ENCODE measurements around the gene OR8B3. TPM values are rescaled to one million over a fixed set of nuclear protein-coding genes. Genes with fewer than 3 reads are reported as not detected.

The OR8B3 gene
- polyA plus RNA-seq, 1 of the 3 experiments (the other 2 are of a cell fraction): not detected

DNA sequence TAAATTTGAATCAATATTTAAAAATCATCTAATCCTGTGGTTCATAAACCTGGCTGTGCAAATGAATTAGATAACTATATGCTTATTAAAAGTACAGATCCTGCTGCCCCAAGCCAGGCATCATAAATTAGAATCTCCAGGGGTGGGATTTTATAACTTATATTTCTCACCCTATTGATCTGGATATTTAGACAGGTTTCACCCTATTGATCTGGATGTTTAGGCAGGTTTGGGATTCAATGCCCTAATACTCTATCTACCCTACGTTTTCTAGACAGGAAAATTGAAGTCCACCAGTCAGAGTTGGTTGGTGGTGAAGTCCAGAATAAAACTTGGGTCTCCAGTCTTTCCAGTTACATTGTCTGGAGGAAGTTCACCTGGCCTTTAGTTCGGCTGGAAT lies 44.0 kb upstream of the OR8B3 start:
- H3F3A ChIP-seq (replicated peaks; ENCODE audit: insufficient read depth): no peaks in the 10 kb centered on the region
- H3K4me3 ChIP-seq (ENCODE audit: low read depth in 2 of 2, low read length in 1 of 2): no peak overlapping the region
- H3K27ac ChIP-seq (ENCODE audit: low read depth in 2 of 2, low read length in 1 of 2): no peak overlapping the region
- H3K79me2 ChIP-seq (ENCODE audit: insufficient read depth): no peaks in the 10 kb centered on the region
- H2AFZ ChIP-seq (ENCODE audit: low read depth): no peak overlapping the region
- ChIA-PET CTCF (no interaction called here), POLR2A (no interaction called here)
- H3K9me3 ChIP-seq: no peaks in the 10 kb centered on the region
- 0% methylated on average over 2 of the region's 2 CpGs for WGBS (ENCODE audit: low lambda C conversion rate)
- H4K20me1 ChIP-seq (ENCODE audit: insufficient read depth): no peaks in the 10 kb centered on the region
- H3K4me1 ChIP-seq (ENCODE audit: control insufficient read depth in 1 of 2, insufficient read depth in 2 of 2, low read depth in 1 of 2, low read length in 1 of 2): no peaks in the 10 kb centered on the region
- H3K9me2 ChIP-seq: no peaks in the 10 kb centered on the region
- no peaks in the 10 kb centered on the region for H3K36me3 ChIP-seq (replicated peaks in 1 of 2; ENCODE audit: control insufficient read depth in 1 of 2, insufficient read depth in 2 of 2, low read length in 1 of 2)
- TF ChIP-seq RCOR1 (IDR thresholded peaks at IDR 0.05; ENCODE audit: low read length): no peak
- TF ChIP-seq, protein P1, sequence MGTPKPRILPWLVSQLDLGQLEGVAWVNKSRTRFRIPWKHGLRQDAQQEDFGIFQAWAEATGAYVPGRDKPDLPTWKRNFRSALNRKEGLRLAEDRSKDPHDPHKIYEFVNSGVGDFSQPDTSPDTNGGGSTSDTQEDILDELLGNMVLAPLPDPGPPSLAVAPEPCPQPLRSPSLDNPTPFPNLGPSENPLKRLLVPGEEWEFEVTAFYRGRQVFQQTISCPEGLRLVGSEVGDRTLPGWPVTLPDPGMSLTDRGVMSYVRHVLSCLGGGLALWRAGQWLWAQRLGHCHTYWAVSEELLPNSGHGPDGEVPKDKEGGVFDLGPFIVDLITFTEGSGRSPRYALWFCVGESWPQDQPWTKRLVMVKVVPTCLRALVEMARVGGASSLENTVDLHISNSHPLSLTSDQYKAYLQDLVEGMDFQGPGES (IDR thresholded peaks at IDR 0.05; ENCODE audit: low read depth, low read length): no peak
- TF ChIP-seq, protein P2, sequence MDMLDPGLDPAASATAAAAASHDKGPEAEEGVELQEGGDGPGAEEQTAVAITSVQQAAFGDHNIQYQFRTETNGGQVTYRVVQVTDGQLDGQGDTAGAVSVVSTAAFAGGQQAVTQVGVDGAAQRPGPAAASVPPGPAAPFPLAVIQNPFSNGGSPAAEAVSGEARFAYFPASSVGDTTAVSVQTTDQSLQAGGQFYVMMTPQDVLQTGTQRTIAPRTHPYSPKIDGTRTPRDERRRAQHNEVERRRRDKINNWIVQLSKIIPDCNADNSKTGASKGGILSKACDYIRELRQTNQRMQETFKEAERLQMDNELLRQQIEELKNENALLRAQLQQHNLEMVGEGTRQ (IDR thresholded peaks at IDR 0.05; ENCODE audit: borderline replicate concordance, low read depth, low read length): no peak
- TF ChIP-seq USF1 (IDR thresholded peaks at IDR 0.05; ENCODE audit: borderline replicate concordance, low read depth): no peak
- no peak for TF ChIP-seq MXI1 (IDR thresholded peaks at IDR 0.05; ENCODE audit: low read depth, low read length)
- TF ChIP-seq FOXM1 (IDR thresholded peaks at IDR 0.05; ENCODE audit: low read depth): no peak
- TF ChIP-seq, protein P3, sequence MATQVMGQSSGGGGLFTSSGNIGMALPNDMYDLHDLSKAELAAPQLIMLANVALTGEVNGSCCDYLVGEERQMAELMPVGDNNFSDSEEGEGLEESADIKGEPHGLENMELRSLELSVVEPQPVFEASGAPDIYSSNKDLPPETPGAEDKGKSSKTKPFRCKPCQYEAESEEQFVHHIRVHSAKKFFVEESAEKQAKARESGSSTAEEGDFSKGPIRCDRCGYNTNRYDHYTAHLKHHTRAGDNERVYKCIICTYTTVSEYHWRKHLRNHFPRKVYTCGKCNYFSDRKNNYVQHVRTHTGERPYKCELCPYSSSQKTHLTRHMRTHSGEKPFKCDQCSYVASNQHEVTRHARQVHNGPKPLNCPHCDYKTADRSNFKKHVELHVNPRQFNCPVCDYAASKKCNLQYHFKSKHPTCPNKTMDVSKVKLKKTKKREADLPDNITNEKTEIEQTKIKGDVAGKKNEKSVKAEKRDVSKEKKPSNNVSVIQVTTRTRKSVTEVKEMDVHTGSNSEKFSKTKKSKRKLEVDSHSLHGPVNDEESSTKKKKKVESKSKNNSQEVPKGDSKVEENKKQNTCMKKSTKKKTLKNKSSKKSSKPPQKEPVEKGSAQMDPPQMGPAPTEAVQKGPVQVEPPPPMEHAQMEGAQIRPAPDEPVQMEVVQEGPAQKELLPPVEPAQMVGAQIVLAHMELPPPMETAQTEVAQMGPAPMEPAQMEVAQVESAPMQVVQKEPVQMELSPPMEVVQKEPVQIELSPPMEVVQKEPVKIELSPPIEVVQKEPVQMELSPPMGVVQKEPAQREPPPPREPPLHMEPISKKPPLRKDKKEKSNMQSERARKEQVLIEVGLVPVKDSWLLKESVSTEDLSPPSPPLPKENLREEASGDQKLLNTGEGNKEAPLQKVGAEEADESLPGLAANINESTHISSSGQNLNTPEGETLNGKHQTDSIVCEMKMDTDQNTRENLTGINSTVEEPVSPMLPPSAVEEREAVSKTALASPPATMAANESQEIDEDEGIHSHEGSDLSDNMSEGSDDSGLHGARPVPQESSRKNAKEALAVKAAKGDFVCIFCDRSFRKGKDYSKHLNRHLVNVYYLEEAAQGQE (IDR thresholded peaks at IDR 0.05; ENCODE audit: low read depth, low read length): no peak
- no peak for TF ChIP-seq GATA2 (CRISPR knock-in tag; IDR thresholded peaks at IDR 0.05)
- no peak for TF ChIP-seq SIN3A (IDR thresholded peaks at IDR 0.05; ENCODE audit: borderline replicate concordance, low read depth, low read length)
- TF ChIP-seq, protein P4, sequence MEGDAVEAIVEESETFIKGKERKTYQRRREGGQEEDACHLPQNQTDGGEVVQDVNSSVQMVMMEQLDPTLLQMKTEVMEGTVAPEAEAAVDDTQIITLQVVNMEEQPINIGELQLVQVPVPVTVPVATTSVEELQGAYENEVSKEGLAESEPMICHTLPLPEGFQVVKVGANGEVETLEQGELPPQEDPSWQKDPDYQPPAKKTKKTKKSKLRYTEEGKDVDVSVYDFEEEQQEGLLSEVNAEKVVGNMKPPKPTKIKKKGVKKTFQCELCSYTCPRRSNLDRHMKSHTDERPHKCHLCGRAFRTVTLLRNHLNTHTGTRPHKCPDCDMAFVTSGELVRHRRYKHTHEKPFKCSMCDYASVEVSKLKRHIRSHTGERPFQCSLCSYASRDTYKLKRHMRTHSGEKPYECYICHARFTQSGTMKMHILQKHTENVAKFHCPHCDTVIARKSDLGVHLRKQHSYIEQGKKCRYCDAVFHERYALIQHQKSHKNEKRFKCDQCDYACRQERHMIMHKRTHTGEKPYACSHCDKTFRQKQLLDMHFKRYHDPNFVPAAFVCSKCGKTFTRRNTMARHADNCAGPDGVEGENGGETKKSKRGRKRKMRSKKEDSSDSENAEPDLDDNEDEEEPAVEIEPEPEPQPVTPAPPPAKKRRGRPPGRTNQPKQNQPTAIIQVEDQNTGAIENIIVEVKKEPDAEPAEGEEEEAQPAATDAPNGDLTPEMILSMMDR (IDR thresholded peaks at IDR 0.05): no peak
- TF ChIP-seq RFX5 (IDR thresholded peaks at IDR 0.05; ENCODE audit: low read length): no peak
- no peak for TF ChIP-seq EZH2phosphoT487 (IDR thresholded peaks at IDR 0.05; ENCODE audit: borderline replicate concordance, low read depth)
- H3K9ac ChIP-seq: no peak overlapping the region
- peaks cover 7% of the 10 kb centered on the region; the same call in 1 of the 2 replicates for H3K27me3 ChIP-seq (ENCODE audit: insufficient read depth)
- no peak overlapping the region for H3K4me2 ChIP-seq
- DNase-seq: no peak
